ENCODE data around the gene MYO5B.

- TF ChIP-seq EP300 (IDR thresholded peaks at IDR 0.05; ENCODE audit: borderline replicate concordance in 1 of 2, low read depth in 1 of 2, low read length in 1 of 2) (no peak), TAF1 (IDR thresholded peaks at IDR 0.05; ENCODE audit: borderline replicate concordance, low read depth, low read length) (no peak), MAX (IDR thresholded peaks at IDR 0.05; ENCODE audit: low read depth) (no peak), CTCF (IDR thresholded peaks at IDR 0.05) (no peak)
Measured at GRCh38 chr18:50076277-50076676, 118.7 kb downstream of the MYO5B start.

All from SK-N-SH (cell line).